Pons (tissue), 1 donor: ENCODE measurements around the gene LRRC18.

Experiments used
- DNase-seq: peaks from one replicate; pipeline ENCODE4 v3.0.0-alpha.2; 2016; ENCODE audit warnings: low spot score

The LRRC18 gene

GRCh38 chr10:48880016-48880705, 59.5 kb downstream of the LRRC18 start:
- no peak for DNase-seq

- DNase-seq, result no peak
These were observed 60.2 kb downstream of the LRRC18 start for GRCh38 chr10:48879451-48879850.

GRCh38 chr10:48878091-48878490, 61.5 kb downstream of the LRRC18 start:
- no peak for DNase-seq

- DNase-seq, result no peak
These were observed 67.4 kb downstream of the LRRC18 start for GRCh38 chr10:48872234-48872633.
